H9 (cell line): Measurements from ENCODE around the gene NFATC4. TPM values are rescaled to one million over a fixed set of nuclear protein-coding genes. Genes with fewer than 3 reads are reported as not detected.

Source experiments
- DNase-seq: peaks from one replicate; pipeline ENCODE4 v3.0.0-alpha.2; 2017
- H2AFZ ChIP-seq: one replicate; pipeline ENCODE4 v1.6.1; 2013; ENCODE audit warnings: mild to moderate bottlenecking, low read length, control low read depth, moderate library complexity
- H2AK5ac ChIP-seq: 2 replicates; pipeline ENCODE4 v1.6.1; 2013; ENCODE audit warnings: low read length, control low read depth, mixed read lengths; ENCODE audit not compliant: insufficient read length
- H2BK120ac ChIP-seq: one replicate; pipeline ENCODE4 v1.6.1; 2013; ENCODE audit warnings: low read depth, mild to moderate bottlenecking, low read length, control low read depth, inconsistent platforms; ENCODE audit not compliant: poor library complexity, severe bottlenecking
- H2BK12ac ChIP-seq: 2 replicates; pipeline ENCODE4 v1.6.1; 2013; ENCODE audit warnings: low read length, control low read depth, mixed read lengths, low read depth; ENCODE audit not compliant: insufficient read length
- H2BK15ac ChIP-seq: 2 replicates; pipeline ENCODE4 v1.6.1; 2013; ENCODE audit warnings: low read depth, low read length, control low read depth
- H2BK20ac ChIP-seq: one replicate; pipeline ENCODE4 v1.6.1; 2013; ENCODE audit warnings: low read depth, mild to moderate bottlenecking, low read length, control low read depth, inconsistent platforms; ENCODE audit not compliant: poor library complexity, severe bottlenecking
- H2BK5ac ChIP-seq: 2 replicates; pipeline ENCODE4 v1.6.1; 2013; ENCODE audit warnings: low read length, control low read depth, mixed read lengths; ENCODE audit not compliant: insufficient read length
- H3K14ac ChIP-seq: 2 replicates; pipeline ENCODE4 v1.6.1; 2013; ENCODE audit warnings: low read length, control low read depth; ENCODE audit not compliant: insufficient read depth
- H3K18ac ChIP-seq: 2 replicates; pipeline ENCODE4 v1.6.1; 2013; ENCODE audit warnings: low read depth, mild to moderate bottlenecking, mixed read lengths, low read length, control low read depth; ENCODE audit not compliant: insufficient read length
- H3K23ac ChIP-seq: 2 replicates; pipeline ENCODE4 v1.6.1; 2013; ENCODE audit warnings: low read length, control low read depth, mixed read lengths, low read depth; ENCODE audit not compliant: insufficient read length
- H3K23me2 ChIP-seq: 2 replicates; pipeline ENCODE4 v1.6.1; 2013; ENCODE audit warnings: low read depth, mild to moderate bottlenecking, mixed read lengths, low read length, control low read depth; ENCODE audit not compliant: insufficient read length, poor library complexity, severe bottlenecking
- H3K27ac ChIP-seq: 2 replicates; pipeline ENCODE4 v1.5.1; 2013; ENCODE audit warnings: low read length, control low read depth, mixed read lengths, low read depth; ENCODE audit not compliant: insufficient read length
- H3K27me3 ChIP-seq: 2 replicates; pipeline ENCODE4 v1.6.1; 2013; ENCODE audit warnings: low read length, control low read depth, inconsistent platforms; ENCODE audit not compliant: insufficient read depth
- H3K4ac ChIP-seq: 2 replicates; pipeline ENCODE4 v1.6.1; 2013; ENCODE audit warnings: low read depth, mild to moderate bottlenecking, control low read depth, inconsistent platforms, low read length, moderate library complexity
- H3K4me1 ChIP-seq: 2 replicates; pipeline ENCODE4 v1.6.1; 2013; ENCODE audit warnings: low read length, control low read depth, inconsistent platforms; ENCODE audit not compliant: insufficient read depth
- H3K4me2 ChIP-seq: 2 replicates; pipeline ENCODE4 v1.6.1; 2013; ENCODE audit warnings: low read length, control low read depth, mixed read lengths; ENCODE audit not compliant: insufficient read length, insufficient read depth
- H3K56ac ChIP-seq: 2 replicates; pipeline ENCODE4 v1.6.1; 2013; ENCODE audit warnings: low read depth, mild to moderate bottlenecking, mixed read lengths, low read length, control low read depth; ENCODE audit not compliant: insufficient read length
- H3K79me1 ChIP-seq: 2 replicates; pipeline ENCODE4 v1.6.1; 2013; ENCODE audit warnings: low read depth, mild to moderate bottlenecking, moderate library complexity, low read length, control low read depth, inconsistent platforms; ENCODE audit not compliant: insufficient read depth, poor library complexity, severe bottlenecking
- H3K79me2 ChIP-seq: 2 replicates; pipeline ENCODE4 v1.6.1; 2013; ENCODE audit warnings: low read length, control low read depth, inconsistent platforms; ENCODE audit not compliant: insufficient read depth
- H3K9ac ChIP-seq: 2 replicates; pipeline ENCODE4 v1.6.1; 2013; ENCODE audit warnings: low read length, control low read depth, mixed read lengths; ENCODE audit not compliant: insufficient read length; ENCODE audit errors: extremely low read depth
- H3K9me3 ChIP-seq: one replicate; pipeline ENCODE4 v1.6.1; 2013; ENCODE audit warnings: low read depth, low read length, inconsistent platforms; ENCODE audit not compliant: control insufficient read depth
- H3T11ph ChIP-seq: one replicate; pipeline ENCODE4 v1.6.1; 2013; ENCODE audit warnings: mild to moderate bottlenecking, low read length, control low read depth, inconsistent platforms
- H4K20me1 ChIP-seq: one replicate; pipeline ENCODE4 v1.6.1; 2013; ENCODE audit not compliant: control insufficient read depth, insufficient read length, insufficient read depth
- H4K5ac ChIP-seq: 2 replicates; pipeline ENCODE4 v1.6.1; 2013; ENCODE audit warnings: low read depth, mild to moderate bottlenecking, mixed read lengths, low read length, control low read depth; ENCODE audit not compliant: insufficient read length
- H4K8ac ChIP-seq: replicated peaks from 2 replicates; pipeline ENCODE4 v1.6.1; 2013; ENCODE audit warnings: low read length, control low read depth, mixed read lengths, low read depth; ENCODE audit not compliant: insufficient read length
- H4K91ac ChIP-seq: 2 replicates; pipeline ENCODE4 v1.6.1; 2013; ENCODE audit warnings: low read depth, mild to moderate bottlenecking, moderate library complexity, mixed read lengths, low read length, control low read depth; ENCODE audit not compliant: insufficient read length
- H3K27ac Mint-ChIP-seq, 3 experiments: 2 replicates in 2 of 3; 3 replicates in 1 of 3; pipeline ENCODE4 v1.8.0; 2020 to 2021; ENCODE audit warnings: mixed read lengths in 3 of 3, mild to moderate bottlenecking in 1 of 3, moderate library complexity in 1 of 3
- H3K27me3 Mint-ChIP-seq: 2 replicates; pipeline ENCODE4 v1.8.0; 2021; ENCODE audit warnings: low read depth, mild to moderate bottlenecking, moderate library complexity, mixed read lengths
- H3K36me3 Mint-ChIP-seq, 3 experiments: 2 replicates in 2 of 3; 3 replicates in 1 of 3; pipeline ENCODE4 v1.8.0; 2020 to 2021; ENCODE audit warnings: low read depth in 3 of 3, mixed read lengths in 3 of 3; ENCODE audit not compliant: insufficient read depth in 1 of 3
- H3K4me1 Mint-ChIP-seq, 2 experiments: 2 replicates each; pipeline ENCODE4 v1.8.0; 2020; ENCODE audit warnings: mixed read lengths in 2 of 2
- H3K4me3 Mint-ChIP-seq, 2 experiments: 2 replicates in 1 of 2; 3 replicates in 1 of 2; pipeline ENCODE4 v1.8.0; 2020 to 2021; ENCODE audit warnings: mild to moderate bottlenecking in 2 of 2, mixed read lengths in 2 of 2, moderate library complexity in 1 of 2
- H3K9me3 Mint-ChIP-seq, 2 experiments: 2 replicates in 1 of 2; 3 replicates in 1 of 2; pipeline ENCODE4 v1.8.0; 2020; ENCODE audit warnings: mild to moderate bottlenecking in 2 of 2, mixed read lengths in 2 of 2, moderate library complexity in 1 of 2
- WGBS: extraction: QIAGEN DNeasy Blood & Tissue Kit; methylation state at CpG from one replicate; pipeline ENCODE4 v1.1.7; 2013; ENCODE audit warnings: missing lambda C conversion rate, low lambda C conversion rate, mixed read lengths; ENCODE audit not compliant: insufficient read length; ENCODE audit errors: extremely low coverage; 5-methylcytosine and 5-hydroxymethylcytosine counted together
- total RNA-seq: library from RNA; stranded (reverse); gene quantifications from 2 replicates; pipeline ENCODE4 v1.2.1, GENCODE V29; 2021
- TF ChIP-seq, protein P1 (sequence below): fragments of 200-600 bp; sonication (generic); conservative IDR thresholded peaks from 3 replicates; pipeline ENCODE4 v1.8.0; 2021; ENCODE audit warnings: antibody characterized with exemption, mild to moderate bottlenecking

NFATC4 gene
- total RNA-seq, 1 experiment from 2014 or later = 46.4 TPM

- Histone ChIP-seq H3K4ac (no peak overlapping the region), H4K5ac (no peak overlapping the region), H3K4me1 (no peaks in the 10 kb centered on the region; the same call in 1 of the 2 replicates), H3T11ph (no peak overlapping the region), H3K56ac (no peak overlapping the region), H3K27me3 (no peaks in the 10 kb centered on the region), H3K9me3 (no peaks in the 10 kb centered on the region), H3K79me1 (no peaks in the 10 kb centered on the region), H4K91ac (no peak overlapping the region), H3K14ac (no peak overlapping the region), H3K27ac (no peak overlapping the region), H3K23ac (no peak overlapping the region), H2BK5ac (no peak overlapping the region), H3K79me2 (no peaks in the 10 kb centered on the region), H2AK5ac (no peak overlapping the region), H2BK12ac (no peak overlapping the region), H3K9ac (no peak overlapping the region), H4K8ac (no peak overlapping the region), H3K18ac (no peak overlapping the region), H3K4me2 (no peak overlapping the region), H2BK15ac (no peak overlapping the region), H4K20me1 (no peaks in the 10 kb centered on the region), H2AFZ (no peak overlapping the region), H3K23me2 (peaks cover 5% of the 10 kb centered on the region), H2BK20ac (no peak overlapping the region), H2BK120ac (no peak overlapping the region)
- peaks cover 40 to 41% of the 10 kb centered on the region in 2 experiments for H3K4me1 Mint-ChIP-seq
- DNase-seq = no peak
- no CpG with 5 or more reads among the region's 8 CpGs for WGBS
- peaks cover 17% of the 10 kb centered on the region for H3K27me3 Mint-ChIP-seq
- no peak overlapping the region for H3K4me3 Mint-ChIP-seq
- no peaks in the 10 kb centered on the region for H3K9me3 Mint-ChIP-seq
- H3K27ac Mint-ChIP-seq = no peak overlapping the region
- H3K36me3 Mint-ChIP-seq = no peaks in the 10 kb centered on the region
- TF ChIP-seq, protein P1, sequence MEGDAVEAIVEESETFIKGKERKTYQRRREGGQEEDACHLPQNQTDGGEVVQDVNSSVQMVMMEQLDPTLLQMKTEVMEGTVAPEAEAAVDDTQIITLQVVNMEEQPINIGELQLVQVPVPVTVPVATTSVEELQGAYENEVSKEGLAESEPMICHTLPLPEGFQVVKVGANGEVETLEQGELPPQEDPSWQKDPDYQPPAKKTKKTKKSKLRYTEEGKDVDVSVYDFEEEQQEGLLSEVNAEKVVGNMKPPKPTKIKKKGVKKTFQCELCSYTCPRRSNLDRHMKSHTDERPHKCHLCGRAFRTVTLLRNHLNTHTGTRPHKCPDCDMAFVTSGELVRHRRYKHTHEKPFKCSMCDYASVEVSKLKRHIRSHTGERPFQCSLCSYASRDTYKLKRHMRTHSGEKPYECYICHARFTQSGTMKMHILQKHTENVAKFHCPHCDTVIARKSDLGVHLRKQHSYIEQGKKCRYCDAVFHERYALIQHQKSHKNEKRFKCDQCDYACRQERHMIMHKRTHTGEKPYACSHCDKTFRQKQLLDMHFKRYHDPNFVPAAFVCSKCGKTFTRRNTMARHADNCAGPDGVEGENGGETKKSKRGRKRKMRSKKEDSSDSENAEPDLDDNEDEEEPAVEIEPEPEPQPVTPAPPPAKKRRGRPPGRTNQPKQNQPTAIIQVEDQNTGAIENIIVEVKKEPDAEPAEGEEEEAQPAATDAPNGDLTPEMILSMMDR = no peak
These were observed 27.9 kb downstream of the NFATC4 start for GRCh38 chr14:24395609-24396582.
